OCI-LY7 (cell line): Measurements from ENCODE around the gene CDK6. TPM values are rescaled to one million over a fixed set of nuclear protein-coding genes. Genes with fewer than 3 reads are reported as not detected.

Experiments
- BruUV-seq: library from RNA; stranded (reverse); fragments of 400-500 nt; replicated peaks from 2 replicates; lab custom pipeline; 2021; lab: Mats Ljungman, UMichigan
- CTCF ChIA-PET: fragments of 300-600 bp; sonication (Branson Sonifier 250); formaldehyde crosslinking; loops from one replicate; lab custom pipeline; 2022; ENCODE audit warnings: antibody characterized with exemption; ENCODE audit not compliant: unreplicated experiment; lab: Charles Lee
- POLR2A ChIA-PET: fragments of 300-600 bp; sonication (Branson Sonifier 250); formaldehyde crosslinking; loops from one replicate; lab custom pipeline; 2022; ENCODE audit warnings: antibody characterized with exemption; lab: Charles Lee
- DNase-seq: peaks from one replicate; pipeline ENCODE4 v3.0.0-alpha.2; 2015; ENCODE audit warnings: low spot score
- H2AFZ ChIP-seq: fragments of 200-600 bp; sonication (generic), shearing (Covaris generic); 2 replicates; pipeline ENCODE4 v1.6.1; 2014; ENCODE audit warnings: mild to moderate bottlenecking, antibody characterized with exemption, low read length, moderate library complexity
- H3K27ac ChIP-seq: fragments of 200-600 bp; sonication (generic); 2 replicates; pipeline ENCODE4 v1.5.1; 2014; ENCODE audit warnings: mixed run types, low read depth, mild to moderate bottlenecking, moderate library complexity, low read length, inconsistent platforms; ENCODE audit not compliant: poor library complexity, severe bottlenecking
- H3K36me3 ChIP-seq: fragments of 200-600 bp; sonication (generic); 2 replicates; pipeline ENCODE4 v1.6.1; 2014; ENCODE audit warnings: mild to moderate bottlenecking, antibody characterized with exemption, low read length, moderate library complexity, mixed read lengths; ENCODE audit not compliant: insufficient read depth
- H3K4me1 ChIP-seq: fragments of 200-600 bp; sonication (generic); 2 replicates; pipeline ENCODE4 v1.5.1; 2014; ENCODE audit warnings: mild to moderate bottlenecking, low read length; ENCODE audit not compliant: insufficient read depth, poor library complexity, severe bottlenecking
- H3K4me2 ChIP-seq: fragments of 200-600 bp; sonication (generic); 2 replicates; pipeline ENCODE4 v1.6.1; 2014; ENCODE audit warnings: mild to moderate bottlenecking, low read length
- H3K4me3 ChIP-seq: fragments of 200-600 bp; sonication (generic); 2 replicates; pipeline ENCODE4 v1.5.1; 2014; ENCODE audit warnings: mild to moderate bottlenecking, low read depth, low read length; ENCODE audit not compliant: poor library complexity, severe bottlenecking
- H3K79me2 ChIP-seq: fragments of 200-600 bp; sonication (generic); 2 replicates; pipeline ENCODE4 v1.6.1; 2016; ENCODE audit warnings: low read depth, mild to moderate bottlenecking, low read length, moderate library complexity, mixed read lengths; ENCODE audit not compliant: insufficient read depth
- H3K9me2 ChIP-seq: fragments of 200-600 bp; sonication (generic); 2 replicates; pipeline ENCODE4 v1.6.1; 2016; ENCODE audit warnings: mild to moderate bottlenecking, low read length, mixed read lengths; ENCODE audit not compliant: insufficient read depth
- H3K9me3 ChIP-seq: fragments of 200-600 bp; sonication (generic); 2 replicates; pipeline ENCODE4 v1.6.1; 2014; ENCODE audit warnings: mild to moderate bottlenecking, mixed run types, low read length, mixed read lengths
- H4K20me1 ChIP-seq: fragments of 200-600 bp; sonication (generic); 2 replicates; pipeline ENCODE4 v1.6.1; 2014; ENCODE audit warnings: mild to moderate bottlenecking, antibody characterized with exemption, low read length, moderate library complexity, mixed read lengths; ENCODE audit not compliant: insufficient read depth
- EZH2phosphoT487 ChIP-seq: fragments of 200-600 bp; sonication (generic); IDR thresholded peaks from 2 replicates; pipeline ENCODE4 v1.6.1; 2018; ENCODE audit warnings: low read depth, borderline replicate concordance, mild to moderate bottlenecking, mixed run types, antibody characterized with exemption, low read length, moderate library complexity, mixed read lengths
- intact Hi-C: fragments of 100-400 bp; cut with micrococcal nuclease; formaldehyde crosslinking; loops from one replicate; pipeline ENCODE4 v1.10.0; 2022; ENCODE audit not compliant: unreplicated experiment
- total RNA-seq, 2 experiments: library from RNA; depleted of rRNA in 1 of 2; stranded (reverse); fragments of >200 nt in 1 of 2; shearing (Covaris generic) in 1 of 2; gene quantifications; 2 replicates each; pipeline ENCODE4 v1.2.3, GENCODE V29; 2014 to 2022
- TF ChIP-seq, protein P1 (sequence below): fragments of 200-600 bp; sonication (generic); conservative IDR thresholded peaks from 2 replicates; pipeline ENCODE4 v1.5.1; 2014; ENCODE audit warnings: mild to moderate bottlenecking, antibody characterized with exemption, low read length, moderate library complexity, mixed read lengths

The CDK6 gene
- total RNA-seq, 2 experiments from 2014 or later: 35.5 to 44.1 TPM

GRCh38 chr7:92582948-92583347 lies 253.4 kb downstream of the CDK6 start:
- Histone ChIP-seq H3K4me3 (no peak overlapping the region), H3K4me2 (no peak overlapping the region), H3K36me3 (peaks cover 94% of the 10 kb centered on the region), H4K20me1 (peaks cover 44% of the 10 kb centered on the region), H2AFZ (no peak overlapping the region), H3K27ac (no peak overlapping the region), H3K4me1 (peaks cover 25% of the 10 kb centered on the region), H3K9me3 (peaks cover 22% of the 10 kb centered on the region; the same call in 1 of the 2 replicates), H3K79me2 (peaks cover 86% of the 10 kb centered on the region), H3K9me2 (no peaks in the 10 kb centered on the region)
- ChIA-PET CTCF (no interaction called here), POLR2A (interaction anchor here (0.5 to 0.9 kb wide), 3 partner anchors 18 to 53 kb away, joined by 3 to 5 read pairs (median 4); no protein-coding TSS in a partner anchor)
- BruUV-seq: no TSS peak
- intact Hi-C loops: no loop called here
- TF ChIP-seq, protein P1, sequence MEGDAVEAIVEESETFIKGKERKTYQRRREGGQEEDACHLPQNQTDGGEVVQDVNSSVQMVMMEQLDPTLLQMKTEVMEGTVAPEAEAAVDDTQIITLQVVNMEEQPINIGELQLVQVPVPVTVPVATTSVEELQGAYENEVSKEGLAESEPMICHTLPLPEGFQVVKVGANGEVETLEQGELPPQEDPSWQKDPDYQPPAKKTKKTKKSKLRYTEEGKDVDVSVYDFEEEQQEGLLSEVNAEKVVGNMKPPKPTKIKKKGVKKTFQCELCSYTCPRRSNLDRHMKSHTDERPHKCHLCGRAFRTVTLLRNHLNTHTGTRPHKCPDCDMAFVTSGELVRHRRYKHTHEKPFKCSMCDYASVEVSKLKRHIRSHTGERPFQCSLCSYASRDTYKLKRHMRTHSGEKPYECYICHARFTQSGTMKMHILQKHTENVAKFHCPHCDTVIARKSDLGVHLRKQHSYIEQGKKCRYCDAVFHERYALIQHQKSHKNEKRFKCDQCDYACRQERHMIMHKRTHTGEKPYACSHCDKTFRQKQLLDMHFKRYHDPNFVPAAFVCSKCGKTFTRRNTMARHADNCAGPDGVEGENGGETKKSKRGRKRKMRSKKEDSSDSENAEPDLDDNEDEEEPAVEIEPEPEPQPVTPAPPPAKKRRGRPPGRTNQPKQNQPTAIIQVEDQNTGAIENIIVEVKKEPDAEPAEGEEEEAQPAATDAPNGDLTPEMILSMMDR: no peak
- no peak for TF ChIP-seq EZH2phosphoT487
- DNase-seq: no peak

- Histone ChIP-seq H3K9me2 (no peaks in the 10 kb centered on the region), H3K27ac (no peak overlapping the region), H4K20me1 (peaks cover 7% of the 10 kb centered on the region; the same call in 1 of the 2 replicates), H3K9me3 (no peaks in the 10 kb centered on the region), H3K36me3 (peaks cover 95% of the 10 kb centered on the region), H3K4me2 (no peak overlapping the region), H3K4me3 (no peak overlapping the region), H3K4me1 (no peaks in the 10 kb centered on the region), H3K79me2 (peaks cover 19% of the 10 kb centered on the region), H2AFZ (no peak overlapping the region)
- no TSS peak for BruUV-seq
- TF ChIP-seq EZH2phosphoT487: no peak
- TF ChIP-seq, protein P1: no peak
- intact Hi-C loops: no loop called here
- ChIA-PET CTCF (no interaction called here), POLR2A (interaction anchor here (0.9 to 1.5 kb wide), 2 partner anchors 9 to 12 kb away, joined by 4 to 11 read pairs; no protein-coding TSS in a partner anchor)
- DNase-seq: no peak
Measured at GRCh38 chr7:92576296-92576695, 260.1 kb downstream of the CDK6 start.

DNA sequence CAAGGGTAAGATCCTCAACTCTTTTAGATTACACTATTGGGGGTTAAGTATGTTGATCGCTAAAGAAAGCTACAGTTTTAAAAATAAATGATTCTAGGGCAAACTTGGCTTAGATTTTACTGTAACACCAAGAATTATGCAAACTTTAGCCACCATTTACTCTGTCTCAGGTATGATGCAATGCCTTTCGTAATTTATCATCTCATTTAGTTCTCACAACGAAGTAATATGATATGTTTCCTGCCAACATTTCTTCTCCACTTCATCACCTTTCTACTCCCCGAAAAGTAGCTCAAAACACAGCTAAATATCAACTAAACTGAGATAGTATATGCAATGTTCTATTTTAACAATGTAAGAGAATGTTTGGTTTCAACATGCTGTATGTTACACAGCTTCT lies 267.2 kb downstream of the CDK6 start:
- Histone ChIP-seq H3K4me3 (no peak overlapping the region), H3K4me1 (no peaks in the 10 kb centered on the region), H4K20me1 (peaks cover 2% of the 10 kb centered on the region; the same call in 1 of the 2 replicates), H3K9me2 (no peaks in the 10 kb centered on the region), H3K4me2 (no peak overlapping the region), H3K79me2 (no peaks in the 10 kb centered on the region), H3K27ac (no peak overlapping the region), H2AFZ (no peak overlapping the region), H3K36me3 (peaks cover 84% of the 10 kb centered on the region), H3K9me3 (no peaks in the 10 kb centered on the region)
- TF ChIP-seq, protein P1: no peak
- no peak for TF ChIP-seq EZH2phosphoT487
- no peak for DNase-seq
- intact Hi-C loops: loop anchor here (10.0 kb wide), 1 partner anchor 64 kb away; no protein-coding TSS in a partner anchor
- ChIA-PET CTCF (no interaction called here), POLR2A (interaction anchor here (1.1 kb wide), 1 partner anchor 9 kb away, joined by 3 read pairs; no protein-coding TSS in a partner anchor)
- BruUV-seq: no TSS peak
